Activated CD8-positive, alpha-beta memory T cell treated with anti-CD3 and anti-CD28 coated beads, Interleukin-2, amount 50 U/mL, for 4 hours (primary cell): ENCODE measurements around the gene PSME4.
"Not testable (repeated sequence)": the region's sequence is repeated elsewhere in the genome, so short reads cannot be mapped to it uniquely, and the experiment has no call there.

ENCODE experiments used
- DNase-seq: peaks from one replicate; pipeline ENCODE4 v3.0.0-alpha.2; 2020

PSME4 gene

DNA sequence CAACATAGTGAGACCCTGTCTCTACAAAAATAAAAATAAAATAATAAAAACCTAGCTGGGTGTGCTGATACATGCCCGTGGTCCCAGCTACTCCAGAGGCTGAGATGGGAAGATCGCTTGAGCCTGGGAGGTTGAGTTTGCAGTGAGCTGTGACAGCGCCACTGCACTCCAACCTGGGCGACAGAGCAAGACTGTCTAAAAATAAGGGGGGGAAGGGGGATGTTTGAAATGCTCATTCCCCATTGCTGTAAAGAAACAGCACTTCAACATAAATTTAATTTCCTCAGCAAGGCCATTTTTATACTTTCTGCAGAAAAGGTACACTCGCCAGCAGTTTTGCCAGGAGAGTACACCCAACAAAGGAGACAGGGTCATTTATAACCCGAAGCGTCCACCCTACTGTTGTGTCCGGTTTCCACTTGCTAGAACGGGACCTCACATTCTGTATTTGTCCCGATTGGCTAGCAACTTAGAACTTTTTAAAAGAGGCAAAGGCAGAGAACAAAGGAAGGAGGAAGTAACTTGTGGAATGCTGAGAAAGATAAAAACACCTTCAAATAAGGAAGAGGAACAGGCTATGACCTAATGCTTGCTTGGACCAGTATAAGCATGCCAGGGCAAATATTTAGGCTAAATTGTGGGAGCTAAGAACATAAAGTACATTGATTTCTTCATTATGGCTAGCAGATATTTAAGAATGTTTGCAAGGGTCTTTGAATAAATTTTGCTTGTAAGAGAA lies 9.1 kb downstream of the PSME4 start:
- DNase-seq = not testable (repeated sequence)

DNA sequence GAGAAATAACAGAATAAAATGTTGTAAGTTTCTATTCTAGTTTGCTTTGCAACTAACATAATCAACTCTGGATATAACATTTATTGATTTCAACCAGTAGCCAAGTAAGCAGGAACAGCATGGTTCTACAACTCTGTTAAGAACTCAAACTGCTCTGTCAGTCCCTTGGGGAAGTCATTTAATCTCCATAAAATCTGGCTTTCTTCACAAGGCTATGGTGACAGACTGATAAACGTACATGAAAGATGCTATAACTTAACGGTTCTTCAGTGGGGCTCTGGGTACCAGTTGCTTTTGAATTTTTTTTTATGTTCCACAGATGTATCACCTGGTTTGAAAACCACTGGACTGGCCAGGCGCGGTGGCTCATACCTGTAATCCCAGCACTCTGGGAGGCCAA lies 10.3 kb downstream of the PSME4 start:
- no peak for DNase-seq

DNA sequence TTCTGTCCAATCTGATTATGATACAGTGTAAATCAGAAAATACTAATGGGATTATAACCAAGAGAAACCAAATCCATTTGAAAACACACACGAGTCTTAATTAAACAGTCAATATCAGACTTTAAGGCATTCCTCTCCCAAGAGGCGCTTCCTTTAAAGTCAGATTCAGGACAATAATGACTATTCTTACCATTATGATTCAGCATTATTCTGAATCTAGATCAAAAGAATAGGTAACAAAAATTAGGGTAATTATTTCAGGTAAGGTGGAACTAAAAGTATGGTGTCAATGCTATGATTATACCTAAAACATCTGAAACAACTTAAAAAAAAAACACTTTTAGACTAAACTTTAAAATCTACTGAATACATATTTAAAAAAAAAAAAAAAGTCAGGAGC lies 12.3 kb downstream of the PSME4 start:
- DNase-seq = no peak

DNA sequence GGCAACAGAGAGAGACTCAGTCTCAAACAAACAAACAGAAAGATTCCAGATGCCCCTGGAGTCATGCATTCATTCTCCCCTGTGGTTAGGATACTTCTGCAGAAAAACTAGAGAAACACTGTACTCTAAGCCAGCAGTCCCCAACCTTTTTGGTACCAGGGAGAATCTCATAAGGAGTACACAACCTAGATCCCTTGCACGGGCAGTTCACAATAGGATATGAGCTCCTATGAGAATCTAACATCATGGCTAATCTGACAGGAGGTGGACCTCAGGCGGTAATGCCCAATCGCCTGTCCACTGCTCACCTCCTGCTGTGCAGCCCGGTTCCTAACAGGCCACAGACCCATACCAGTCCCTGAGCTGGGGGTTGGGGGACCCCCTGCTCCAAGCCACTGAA lies 18.3 kb downstream of the PSME4 start:
- no peak for DNase-seq

DNA sequence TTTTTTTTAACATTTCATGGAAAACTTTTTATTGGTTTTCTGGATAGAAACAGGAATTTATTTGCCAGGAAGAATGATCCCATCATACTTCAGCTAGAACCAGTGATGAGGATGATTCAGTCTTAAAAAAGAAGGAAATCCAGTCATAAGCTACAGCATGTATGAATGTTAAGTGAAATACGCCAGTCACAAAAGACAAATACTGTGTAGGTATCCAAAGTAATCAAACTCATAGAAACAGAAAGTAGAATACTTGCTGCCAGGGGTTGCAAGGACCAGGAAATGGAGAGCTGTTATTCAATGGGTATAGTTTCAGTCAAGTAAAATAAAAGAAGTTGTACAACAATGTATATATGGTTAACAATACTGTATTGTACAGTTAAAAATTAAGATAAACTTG lies 21.3 kb downstream of the PSME4 start:
- no peak for DNase-seq

DNA sequence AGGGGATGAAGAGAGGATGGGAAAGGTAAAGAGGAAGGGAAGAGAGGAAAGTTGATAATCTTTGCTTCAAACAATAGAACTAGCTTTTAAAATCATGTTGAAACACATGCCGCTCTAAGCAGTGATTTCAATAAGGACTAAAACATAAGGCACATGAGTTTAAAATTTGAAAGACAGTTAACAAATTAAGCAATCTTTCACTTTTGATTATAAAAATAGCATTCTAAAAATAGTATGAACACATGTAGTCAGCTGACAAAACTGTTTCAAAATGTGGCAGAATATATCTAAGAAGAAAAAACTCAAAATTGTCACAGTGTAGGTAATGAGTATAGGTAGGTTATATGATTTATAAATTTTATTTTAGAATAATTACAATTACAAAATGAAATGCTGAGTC lies 25.3 kb downstream of the PSME4 start:
- DNase-seq = no peak

DNA sequence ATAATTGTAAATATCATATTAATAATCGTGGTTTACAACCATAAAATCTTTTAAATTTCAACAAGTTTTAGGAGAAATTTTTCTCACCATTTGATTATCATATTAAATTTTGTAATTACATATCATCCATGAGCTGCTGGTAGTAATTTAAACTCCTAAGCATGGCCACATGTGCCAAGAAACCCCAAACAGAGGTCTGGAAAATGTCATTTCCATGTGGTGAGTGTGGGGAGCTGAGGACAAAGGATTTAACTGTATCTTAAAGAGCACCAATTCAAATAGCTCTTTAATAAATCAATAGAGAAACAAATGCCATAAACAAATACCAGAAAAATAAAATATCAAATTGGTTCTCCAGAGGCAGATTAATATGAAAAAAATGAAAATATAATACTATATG lies 26.3 kb downstream of the PSME4 start:
- DNase-seq = no peak

DNA sequence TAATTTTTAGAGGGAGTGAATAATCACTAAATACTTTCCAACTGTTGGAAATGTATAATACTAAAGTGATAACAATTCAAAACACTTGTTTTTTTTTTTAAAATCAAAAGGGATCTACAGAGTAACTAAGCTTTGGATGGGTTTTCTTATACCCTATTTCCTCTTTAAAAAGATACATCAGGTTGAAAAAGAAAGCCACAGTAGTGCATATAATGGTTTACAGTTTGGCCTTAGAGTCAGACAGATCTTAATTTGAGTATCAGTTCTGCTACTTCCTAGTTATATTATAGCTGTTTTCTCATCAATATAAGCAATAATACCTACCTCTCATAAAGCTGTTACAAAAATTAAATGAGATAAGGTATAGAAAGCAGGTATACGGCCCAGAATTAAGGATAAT lies 28.5 kb downstream of the PSME4 start:
- DNase-seq = no peak

DNA sequence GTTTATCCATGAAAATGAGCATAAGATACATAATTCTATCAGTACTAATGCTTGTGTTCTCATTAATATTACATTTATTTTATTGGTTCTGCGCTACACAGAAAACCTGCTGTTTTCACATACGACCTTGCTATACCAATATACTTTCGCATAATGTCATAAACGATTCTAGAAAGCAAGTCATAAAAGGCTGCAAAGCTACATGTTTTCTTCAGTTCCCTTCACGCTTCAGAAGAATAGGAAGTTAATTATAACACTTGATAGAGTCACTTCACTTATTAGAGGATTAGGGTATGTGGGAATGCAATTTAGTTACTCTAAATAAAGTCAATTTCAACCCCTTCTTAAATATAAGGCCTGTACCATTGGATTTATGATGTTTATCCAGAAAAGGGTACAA lies 29.0 kb downstream of the PSME4 start:
- DNase-seq = no peak

DNA sequence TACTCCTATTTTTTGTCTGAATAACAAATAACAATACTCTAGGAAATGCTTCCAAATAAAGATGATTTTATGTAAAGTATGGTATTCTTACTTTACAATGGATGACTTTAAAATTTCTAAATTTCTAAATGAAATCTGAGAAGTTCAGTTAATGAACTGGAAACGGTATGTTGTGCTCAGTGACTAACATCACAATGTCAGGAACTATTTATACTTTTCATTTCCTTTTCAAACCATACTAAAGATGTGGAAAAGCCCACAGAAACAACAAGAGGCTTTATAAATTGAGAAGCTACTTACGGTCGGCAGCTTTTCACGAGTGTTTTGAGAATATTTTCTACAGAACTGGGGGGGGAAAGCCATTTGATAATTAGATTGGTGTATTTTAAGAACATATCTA lies 31.1 kb downstream of the PSME4 start:
- no peak for DNase-seq

DNA sequence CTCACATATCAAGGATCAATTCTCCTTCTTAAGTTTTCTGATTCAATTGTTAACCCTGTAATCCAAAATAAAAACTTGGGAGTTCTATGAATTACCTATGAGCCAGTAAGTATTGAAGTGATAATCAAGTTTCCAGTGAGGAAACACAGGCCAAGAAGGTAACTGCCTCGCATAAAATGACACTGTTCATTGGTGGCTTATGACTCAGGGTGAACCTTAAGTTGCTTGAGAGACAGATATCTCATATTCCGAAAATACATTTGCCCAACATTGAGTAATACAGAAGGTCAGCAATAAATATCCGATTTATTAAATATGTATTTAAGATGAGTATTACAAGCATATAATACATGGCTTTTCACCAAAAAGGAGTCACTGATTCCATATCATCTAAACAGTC lies 31.9 kb downstream of the PSME4 start:
- no peak for DNase-seq

DNA sequence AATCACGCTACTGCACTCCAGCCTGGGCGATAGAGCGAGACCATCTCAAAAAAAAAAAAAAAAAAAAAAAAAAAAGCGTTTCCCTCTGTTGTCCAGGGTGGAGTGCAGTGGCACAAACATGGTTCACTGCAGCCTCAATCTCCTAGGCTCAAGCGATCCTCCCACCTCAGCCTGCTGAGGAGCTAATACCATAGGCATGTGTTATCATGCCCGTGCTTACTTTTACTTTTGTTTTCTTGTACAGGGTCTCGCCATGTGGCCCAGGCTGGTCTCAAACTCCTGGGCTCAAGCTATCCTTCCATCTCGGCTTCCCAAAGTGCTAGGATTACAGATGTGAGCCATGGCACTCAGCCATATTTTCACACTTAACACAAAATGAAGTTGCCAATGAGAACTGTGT lies 37.5 kb downstream of the PSME4 start:
- no peak for DNase-seq

DNA sequence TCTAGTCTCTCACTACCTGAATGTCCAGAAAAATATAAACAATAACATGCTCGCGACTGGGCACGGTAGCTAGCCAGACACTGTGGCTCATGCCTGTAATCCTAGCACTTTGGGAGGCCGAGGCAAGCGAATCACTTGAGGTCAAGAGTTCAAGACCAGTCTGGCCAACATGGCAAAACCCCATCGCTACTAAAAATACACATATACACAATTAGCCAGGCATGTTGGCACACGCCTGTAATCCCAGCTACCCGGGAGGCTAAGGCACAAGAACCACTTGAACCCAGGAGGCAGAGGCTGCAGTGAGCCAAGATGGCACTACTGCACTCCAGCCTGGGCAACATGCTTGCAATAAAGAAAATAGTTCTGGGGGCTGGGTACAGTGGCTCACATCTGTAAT lies 44.5 kb downstream of the PSME4 start:
- not testable (repeated sequence) for DNase-seq

DNA sequence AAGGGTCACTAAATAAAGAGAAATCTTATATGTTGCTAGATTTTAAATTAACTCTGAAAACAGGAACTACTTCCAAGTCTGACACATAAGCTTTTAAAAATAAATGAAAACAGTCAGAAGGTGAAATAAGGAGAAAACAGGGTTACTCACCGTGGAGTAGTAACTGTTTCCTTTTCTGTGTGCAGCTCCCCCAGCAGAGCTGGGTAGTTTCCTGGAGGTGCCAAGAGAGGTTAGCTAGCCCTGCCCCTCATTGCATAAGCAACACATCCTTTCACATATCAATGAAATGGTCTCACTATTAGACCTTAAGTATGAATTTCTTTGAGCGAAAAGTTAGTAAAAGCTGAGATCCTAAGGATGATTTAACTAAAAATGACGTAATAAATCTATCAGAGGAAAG lies 57.1 kb downstream of the PSME4 start:
- DNase-seq = peak; percentile 26

DNA sequence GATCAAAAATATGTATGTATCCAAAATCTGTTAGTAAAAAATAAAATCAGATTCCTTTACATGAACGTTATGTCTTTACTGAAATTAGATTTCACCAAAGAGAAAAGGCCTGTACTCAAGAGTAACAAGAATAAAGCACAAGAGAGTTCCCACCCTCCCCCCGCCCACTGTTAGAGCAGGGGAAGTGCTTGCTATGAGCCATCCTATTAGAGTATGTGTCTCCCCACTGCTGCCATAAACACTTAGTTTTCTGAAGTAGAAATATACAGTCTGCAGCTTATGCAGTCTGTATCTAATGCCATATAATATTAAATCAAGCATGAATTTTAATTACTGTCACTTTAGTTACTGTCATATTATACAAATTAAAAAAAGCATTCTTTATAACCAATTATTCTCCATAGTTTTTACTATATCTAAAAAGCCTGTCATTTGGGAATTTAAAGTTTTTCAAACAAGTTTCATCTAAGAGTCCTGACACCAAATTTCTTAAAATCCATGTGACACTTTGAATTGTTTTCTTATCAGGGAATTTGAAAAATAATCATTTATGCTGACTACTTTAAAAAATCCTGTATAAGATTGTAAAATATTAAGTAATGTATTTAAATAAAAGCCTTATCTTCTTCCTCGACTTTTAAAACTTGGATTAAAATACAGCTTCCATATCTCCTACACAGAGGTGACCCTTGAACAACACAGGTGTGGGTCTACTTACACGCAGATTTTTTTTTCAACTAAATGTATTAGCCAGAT lies 59.2 kb downstream of the PSME4 start:
- no peak for DNase-seq

DNA sequence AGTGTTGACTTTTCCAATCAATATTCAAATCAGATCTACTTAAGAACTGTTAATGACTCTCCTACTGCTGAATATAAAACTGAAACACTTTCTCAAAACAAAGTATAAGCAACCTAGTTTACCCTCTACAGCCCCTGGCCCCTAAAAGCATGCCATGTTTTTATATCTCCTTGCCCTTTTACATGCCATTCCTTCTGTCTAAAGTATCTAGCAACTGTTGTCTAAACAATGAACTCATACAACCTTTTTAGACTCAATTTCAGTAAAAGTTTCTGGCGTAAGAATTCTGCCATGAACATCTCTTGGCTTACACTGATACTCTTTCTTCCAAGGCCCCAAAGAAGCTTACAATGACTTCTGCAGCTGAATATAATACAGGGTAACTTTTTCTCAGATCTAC lies 63.2 kb downstream of the PSME4 start:
- no peak for DNase-seq

DNA sequence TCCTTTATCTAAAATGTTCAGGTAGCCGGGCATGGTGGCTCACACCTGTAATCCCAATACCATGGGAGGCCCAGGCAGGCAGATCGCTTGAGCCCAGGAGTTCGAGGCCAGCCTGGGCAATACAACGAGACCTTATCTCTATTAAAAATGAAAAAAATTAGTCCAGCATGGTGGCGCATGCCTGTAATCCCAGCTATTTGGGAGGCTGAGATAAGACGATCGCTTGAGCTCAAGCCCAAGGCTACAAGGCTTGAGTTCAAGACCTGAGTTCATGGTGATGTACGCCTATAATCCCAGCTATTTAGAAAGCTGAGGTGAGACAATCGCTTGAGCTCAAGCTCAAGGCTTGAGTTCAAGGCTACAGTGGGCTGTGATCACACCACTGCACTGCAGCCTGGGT lies 65.4 kb downstream of the PSME4 start:
- DNase-seq = no peak

DNA sequence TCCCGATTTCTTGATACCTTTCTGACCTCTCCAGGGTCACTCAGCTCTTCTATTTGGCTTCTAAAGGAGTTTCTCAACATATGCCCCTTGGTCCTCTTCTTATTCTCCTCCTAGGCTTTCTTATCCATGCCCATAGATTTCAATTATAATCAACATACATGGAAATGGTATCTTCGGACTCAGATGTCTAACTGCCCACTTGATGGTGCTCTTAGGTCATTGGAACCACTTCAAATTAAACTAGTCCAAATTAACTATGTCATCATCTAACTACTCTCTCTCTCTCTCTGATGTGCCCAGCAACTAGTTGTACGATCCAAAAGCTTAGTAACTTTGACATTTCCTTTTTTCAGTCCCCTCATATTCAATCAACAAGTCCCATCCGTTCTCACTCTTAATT lies 67.8 kb downstream of the PSME4 start:
- DNase-seq = no peak

DNA sequence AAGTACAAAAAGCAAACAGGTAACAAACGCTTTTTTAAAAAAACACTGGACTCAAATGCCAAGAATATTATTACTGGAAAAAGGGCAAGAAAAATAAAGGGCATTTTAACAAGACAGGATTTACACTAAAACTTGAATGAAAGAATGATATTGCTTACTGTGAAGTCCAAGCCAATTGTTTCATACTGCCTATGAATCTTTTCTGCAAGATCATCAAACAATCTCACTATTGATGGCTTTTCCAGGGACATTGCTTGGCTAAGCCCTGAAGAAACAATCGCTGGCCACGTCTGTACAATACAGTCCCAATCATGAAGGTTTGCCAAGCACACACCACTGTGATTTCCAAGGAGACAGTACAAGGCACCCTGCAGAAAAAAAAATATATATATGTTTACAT lies 69.6 kb downstream of the PSME4 start:
- DNase-seq = no peak

DNA sequence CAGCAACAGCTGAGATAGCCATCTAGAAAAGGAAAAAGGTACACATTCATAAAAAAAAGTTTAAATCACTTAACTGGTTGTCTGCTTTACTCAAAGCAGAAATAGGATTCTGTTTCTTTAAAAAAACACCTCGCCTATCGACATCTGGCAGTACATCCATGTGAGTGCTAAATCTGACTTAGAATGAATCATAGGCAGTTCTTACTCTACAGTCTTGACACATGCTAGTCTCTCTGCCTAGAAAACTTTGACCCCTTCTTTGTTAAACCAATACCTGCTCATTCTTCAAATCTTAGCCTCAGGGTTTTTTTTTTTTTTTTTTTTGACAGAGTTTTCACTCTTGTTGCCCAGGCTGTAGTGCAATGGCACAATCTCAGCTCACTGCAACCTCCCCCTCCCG lies 73.9 kb downstream of the PSME4 start:
- no peak for DNase-seq

DNA sequence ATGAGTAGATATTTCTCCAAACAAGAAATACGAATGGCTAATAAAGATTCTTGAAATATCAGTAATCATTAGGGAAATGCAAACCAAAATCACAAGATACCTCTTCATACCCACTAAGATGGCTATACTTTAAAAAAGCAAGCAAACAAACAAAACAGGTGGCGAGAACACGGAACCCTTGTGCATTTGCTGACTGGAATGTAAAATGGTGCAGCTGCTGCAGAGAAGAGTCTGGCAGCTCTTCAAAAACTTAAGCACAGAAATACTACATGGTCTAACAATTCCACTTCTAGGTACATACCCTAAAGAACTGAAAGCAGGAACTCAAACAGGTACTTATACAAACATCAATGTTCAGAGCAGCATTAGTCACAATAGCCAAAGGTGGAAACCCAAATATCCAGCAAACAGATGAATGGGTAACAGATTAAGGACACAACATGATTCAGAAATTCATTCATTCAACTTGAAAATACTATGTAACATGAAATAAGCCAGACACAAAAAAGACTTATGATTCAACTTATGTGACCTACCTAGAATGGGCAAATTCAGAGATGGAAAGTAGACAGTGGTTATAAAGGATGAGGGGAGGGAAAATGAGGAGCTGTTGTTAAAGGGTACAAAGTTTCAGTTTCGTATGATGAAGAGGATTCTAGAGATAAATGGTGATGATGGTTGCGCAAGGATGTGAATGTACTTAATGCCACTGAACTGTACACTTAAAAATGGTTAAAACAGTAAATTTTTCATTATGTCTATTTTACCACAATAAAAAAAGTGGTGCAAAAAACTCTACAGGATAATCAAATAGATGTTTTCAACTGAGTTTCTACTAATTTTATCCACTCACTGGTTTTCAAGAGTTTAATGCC lies 84.2 kb downstream of the PSME4 start:
- DNase-seq = no peak

DNA sequence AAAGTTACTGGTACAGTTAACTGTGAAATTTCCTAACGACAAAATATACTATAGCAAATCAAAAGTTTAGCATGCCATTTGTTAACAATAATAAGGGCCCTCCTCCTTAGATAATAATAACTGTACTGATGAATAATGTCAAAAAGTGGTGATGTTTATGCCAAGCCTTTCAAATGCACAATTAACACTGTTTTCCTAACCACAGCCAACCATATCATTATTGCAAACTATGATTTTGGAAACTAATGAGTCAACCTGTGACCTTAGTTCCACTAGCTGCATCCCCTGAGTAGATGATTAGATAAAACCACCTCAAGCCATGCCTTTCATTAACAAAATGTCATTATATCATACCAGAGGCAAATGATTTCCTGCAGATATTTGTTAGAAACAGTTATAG lies 85.9 kb downstream of the PSME4 start:
- no peak for DNase-seq

DNA sequence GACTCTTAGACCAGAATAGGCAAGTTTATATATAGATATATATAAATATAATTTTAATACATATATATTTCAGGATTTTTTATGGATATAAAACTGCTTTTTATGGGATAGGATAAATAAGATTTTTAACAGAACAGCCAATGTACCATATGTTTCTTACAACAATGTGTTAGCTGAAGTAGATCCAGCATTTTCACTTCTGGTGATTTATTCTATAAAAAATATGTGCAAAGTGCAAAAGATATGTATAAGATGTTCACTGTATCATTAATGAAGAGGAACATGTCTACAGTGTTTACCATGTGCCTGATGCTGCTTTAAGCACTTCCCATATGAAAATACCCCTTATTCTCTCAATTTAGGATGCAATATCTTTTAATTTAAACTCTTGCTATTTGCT lies 88.8 kb downstream of the PSME4 start:
- DNase-seq = no peak

DNA sequence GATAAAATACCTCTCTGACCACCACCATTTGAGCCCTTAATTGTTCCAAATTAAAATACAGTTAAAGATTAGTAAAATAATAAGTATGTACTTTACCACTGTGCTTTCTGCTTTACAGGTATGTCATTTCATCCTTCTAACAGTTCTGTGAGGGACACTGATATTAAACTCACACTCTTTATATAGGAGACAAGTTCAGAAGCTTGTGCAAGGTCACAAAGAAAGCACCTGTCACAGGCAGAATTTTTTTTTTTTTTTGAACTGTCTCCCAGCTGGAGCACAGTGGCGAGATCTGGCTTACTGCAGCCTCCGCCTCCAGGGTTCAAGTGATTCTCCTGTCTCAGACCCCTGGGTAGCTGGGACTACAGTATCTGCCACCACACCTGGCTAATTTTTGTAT lies 89.4 kb downstream of the PSME4 start:
- no peak for DNase-seq
